ENCODE measurements around the gene TMEM59L.

TMEM59L gene

GRCh38 chr19:18637673-18638630 is 25.3 kb downstream of the TMEM59L start:
- no peak for DNase-seq (ENCODE audit: low spot score)

GRCh38 chr19:18639706-18640243 is 27.1 kb downstream of the TMEM59L start:
- DNase-seq (ENCODE audit: low spot score): no peak

GRCh38 chr19:18644196-18645034 is 31.7 kb downstream of the TMEM59L start:
- DNase-seq (ENCODE audit: low spot score): peak; percentile 77

GRCh38 chr19:18645035-18645511 is 32.4 kb downstream of the TMEM59L start:
- peak; percentile 85 for DNase-seq (ENCODE audit: low spot score)

- no peak for DNase-seq (ENCODE audit: low spot score)
Measured at GRCh38 chr19:18646535-18647370, 34.1 kb downstream of the TMEM59L start.

DNA sequence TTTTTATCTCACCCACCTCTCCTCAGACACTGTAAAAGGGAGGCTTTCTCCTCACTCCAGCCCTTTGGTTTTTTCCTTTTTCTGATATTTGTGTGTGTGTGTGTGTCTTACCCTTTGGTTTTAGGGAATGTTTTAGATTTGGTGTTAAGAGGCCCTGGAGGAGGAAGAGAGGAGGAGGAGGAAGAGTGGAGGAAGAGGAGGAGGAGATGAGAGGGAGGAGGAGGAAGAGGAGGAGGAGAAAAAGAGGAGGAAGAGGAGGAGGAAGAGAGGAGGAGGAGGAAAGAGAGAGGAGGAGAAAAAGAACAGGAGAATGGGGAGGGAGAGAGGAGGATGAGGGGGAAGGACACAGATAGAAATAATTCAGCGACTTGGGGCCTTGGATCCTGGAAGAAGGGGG is 34.7 kb downstream of the TMEM59L start:
- DNase-seq (ENCODE audit: low spot score): no peak

- DNase-seq (ENCODE audit: low spot score): no peak
Measured at GRCh38 chr19:18647807-18648206, 35.1 kb downstream of the TMEM59L start.

DNA sequence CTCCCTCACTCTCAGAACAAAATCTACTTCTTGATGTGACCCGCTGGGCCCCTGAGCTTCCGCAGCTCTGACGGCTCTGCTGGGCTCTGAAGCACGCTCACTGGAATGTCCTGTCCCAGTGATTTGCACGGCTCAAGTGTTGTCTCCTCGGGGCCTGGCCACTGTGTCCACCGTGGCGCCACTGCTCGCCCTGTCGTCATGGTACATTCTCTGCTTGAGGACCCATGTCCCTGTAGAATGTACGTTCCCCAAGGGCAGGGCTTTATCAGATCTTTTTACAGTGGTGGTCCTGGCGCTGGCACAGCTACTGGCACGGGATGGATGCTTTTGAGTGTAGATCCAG is 36.3 kb downstream of the TMEM59L start:
- no peak for DNase-seq (ENCODE audit: low spot score)

GRCh38 chr19:18649371-18650020 is 36.8 kb downstream of the TMEM59L start:
- no peak for DNase-seq (ENCODE audit: low spot score)

DNA sequence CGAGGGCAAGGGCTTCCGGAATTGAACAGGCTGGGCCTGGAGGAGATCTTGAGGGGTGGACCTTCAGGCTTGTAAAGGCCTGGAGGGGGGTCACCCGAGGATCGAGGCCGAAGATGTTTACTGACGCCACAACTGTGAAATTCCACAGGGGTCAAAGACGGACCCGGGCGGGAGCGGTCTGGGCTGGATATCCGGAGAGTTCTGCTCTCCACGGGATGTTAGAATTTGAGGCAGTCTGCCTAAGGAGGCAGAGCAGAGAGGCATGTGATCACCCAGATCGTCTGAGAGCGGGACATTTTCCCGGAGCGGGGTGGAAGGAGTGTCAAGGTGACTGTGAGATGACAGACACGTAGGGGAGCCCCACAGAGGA is 37.3 kb downstream of the TMEM59L start:
- DNase-seq (ENCODE audit: low spot score): no peak

GRCh38 chr19:18650468-18651041 is 37.9 kb downstream of the TMEM59L start:
- DNase-seq (ENCODE audit: low spot score): no peak

DNA sequence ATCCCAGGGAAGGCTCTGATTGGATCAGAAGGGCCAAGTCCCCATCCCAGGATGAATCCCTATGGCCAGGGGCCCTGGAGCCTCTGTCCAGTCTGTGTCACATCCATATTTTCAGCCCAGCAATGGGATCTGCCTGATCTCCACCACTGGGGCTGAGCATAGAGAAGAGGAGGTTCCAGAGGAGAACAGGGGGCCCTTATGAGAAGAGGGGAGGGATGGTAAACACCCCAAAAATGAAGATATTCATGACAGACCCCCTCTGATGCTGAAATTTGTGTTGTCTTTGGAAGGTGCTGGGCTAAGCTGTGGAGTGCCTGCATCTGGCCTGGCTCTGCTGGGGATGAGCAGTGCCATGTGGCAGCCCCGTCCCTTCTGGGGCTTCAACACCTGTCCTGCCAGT is 38.6 kb downstream of the TMEM59L start:
- DNase-seq (ENCODE audit: low spot score): no peak

DNA sequence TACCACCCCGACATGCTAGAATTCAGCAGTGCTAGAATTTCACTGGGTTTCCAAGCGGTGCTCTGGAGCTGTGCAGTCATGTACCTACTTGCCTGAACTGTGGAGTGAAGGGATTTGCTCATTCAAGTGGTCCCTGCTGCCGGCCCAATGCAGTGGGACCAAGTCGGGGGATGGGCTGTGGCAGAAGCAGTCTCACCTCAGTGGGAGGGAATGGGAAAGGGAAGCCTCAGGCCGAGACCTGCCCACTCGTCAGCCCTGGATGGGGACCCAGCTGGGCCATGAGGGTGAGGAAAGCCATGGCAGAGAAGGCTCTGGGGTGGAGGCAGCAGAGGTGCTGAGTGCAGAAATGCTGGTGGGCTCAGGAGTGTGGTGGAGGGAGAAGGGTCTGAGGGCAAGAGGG is 39.1 kb downstream of the TMEM59L start:
- no peak for DNase-seq (ENCODE audit: low spot score)

DNA sequence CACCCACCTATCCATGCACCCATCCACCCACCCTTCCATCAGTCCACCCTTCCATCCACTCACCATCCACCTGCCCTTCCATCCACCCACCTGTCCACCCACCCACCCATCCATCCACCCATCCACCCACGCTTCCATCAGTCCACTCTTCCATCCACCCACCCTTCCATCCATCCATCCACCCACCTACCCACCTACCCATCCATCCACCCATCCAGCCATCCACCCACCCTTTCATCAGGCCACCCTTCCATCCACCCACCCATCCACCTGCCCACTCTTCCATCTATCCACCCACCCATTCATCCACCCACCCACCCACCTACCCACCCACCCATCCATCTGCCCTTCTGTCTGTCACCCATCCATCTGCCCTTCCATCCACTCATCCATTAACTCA is 41.2 kb downstream of the TMEM59L start:
- DNase-seq (ENCODE audit: low spot score): no peak

GRCh38 chr19:18654469-18654868 is 41.8 kb downstream of the TMEM59L start:
- DNase-seq (ENCODE audit: low spot score): no peak

DNA sequence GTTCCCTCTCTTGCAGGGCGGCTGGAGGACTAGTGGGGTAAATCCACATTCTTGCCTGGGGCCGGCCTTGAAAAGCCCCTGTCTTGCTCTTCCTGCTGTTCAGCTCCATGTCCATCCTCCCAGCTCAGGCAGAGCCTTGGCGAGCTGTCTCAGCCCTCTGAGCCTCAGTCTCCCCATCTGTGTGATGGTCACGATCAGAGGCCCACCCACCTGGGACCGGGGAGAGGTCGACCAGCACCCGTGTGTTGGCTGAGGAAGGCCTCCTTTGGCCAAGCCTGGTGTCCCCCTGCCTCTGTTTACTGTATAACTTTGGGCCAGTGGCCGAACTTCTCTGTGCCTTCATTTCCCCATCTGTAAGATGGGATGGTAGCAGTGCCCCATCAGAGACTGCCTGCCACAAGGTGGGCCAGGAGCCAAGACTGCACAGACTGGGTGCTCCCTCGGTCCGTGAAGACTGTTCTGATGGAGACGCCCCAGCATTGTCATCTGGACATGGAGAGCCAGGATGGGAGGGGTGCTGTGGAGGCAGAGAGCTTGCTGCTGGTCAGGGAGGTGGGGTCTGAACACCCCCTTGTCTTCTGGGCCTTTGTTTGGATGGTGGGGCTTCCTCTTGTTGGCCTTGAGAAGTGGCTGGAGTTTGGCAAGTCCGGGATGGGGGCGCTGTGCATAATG is 42.6 kb downstream of the TMEM59L start:
- no peak for DNase-seq (ENCODE audit: low spot score)

GRCh38 chr19:18656337-18657086 is 43.8 kb downstream of the TMEM59L start:
- no peak for DNase-seq (ENCODE audit: low spot score)

GRCh38 chr19:18657590-18658365 is 45.1 kb downstream of the TMEM59L start:
- DNase-seq (ENCODE audit: low spot score): no peak

GRCh38 chr19:18658366-18658855 is 45.7 kb downstream of the TMEM59L start:
- no peak for DNase-seq (ENCODE audit: low spot score)

All from putamen (tissue), 1 donor.